Measurements from ENCODE around the gene PARD6B.

GRCh38 chr20:50710492-50711063 lies 20.8 kb upstream of the PARD6B start:
- TF ChIP-seq CTCF (conservative IDR thresholded peaks at IDR 0.05; ENCODE audit: low read length) (no peak), EZH2phosphoT487 (IDR thresholded peaks at IDR 0.05; ENCODE audit: borderline replicate concordance, low read depth, low read length) (no peak)
